HG03066 (cell line): Measurements from ENCODE around the gene OR5K1.
A peak's percentile ranks its signal among the peaks of the same experiment; 100 is the strongest.

Source experiments
- ATAC-seq: cut with Tn5 transposase; IDR thresholded peaks from one replicate; pipeline ENCODE4 v1.9.1; 2021; ENCODE audit warnings: low read depth; ENCODE audit not compliant: unreplicated experiment

Gene OR5K1

GRCh38 chr3:98513091-98513511 is 50.1 kb downstream of the OR5K1 start:
- ATAC-seq, result no peak

DNA sequence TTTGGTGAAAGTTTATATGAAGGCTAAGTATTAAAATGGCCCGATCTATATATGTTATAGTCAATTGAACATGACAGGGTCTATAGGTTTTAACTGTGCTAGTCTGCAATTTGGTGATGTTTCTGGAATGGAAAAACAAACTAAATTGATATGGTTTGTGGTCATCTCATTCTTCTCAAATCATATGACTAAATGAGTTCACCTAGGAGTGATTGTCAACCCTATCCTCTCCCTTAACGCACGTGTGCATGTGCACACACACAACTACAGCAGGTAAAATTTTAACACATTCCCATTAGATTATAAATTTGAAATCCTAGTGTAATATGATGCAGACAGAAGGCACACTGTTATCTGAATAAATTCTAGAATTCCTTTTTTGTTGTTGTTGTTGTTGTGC is 50.7 kb downstream of the OR5K1 start:
- ATAC-seq, result no peak

DNA sequence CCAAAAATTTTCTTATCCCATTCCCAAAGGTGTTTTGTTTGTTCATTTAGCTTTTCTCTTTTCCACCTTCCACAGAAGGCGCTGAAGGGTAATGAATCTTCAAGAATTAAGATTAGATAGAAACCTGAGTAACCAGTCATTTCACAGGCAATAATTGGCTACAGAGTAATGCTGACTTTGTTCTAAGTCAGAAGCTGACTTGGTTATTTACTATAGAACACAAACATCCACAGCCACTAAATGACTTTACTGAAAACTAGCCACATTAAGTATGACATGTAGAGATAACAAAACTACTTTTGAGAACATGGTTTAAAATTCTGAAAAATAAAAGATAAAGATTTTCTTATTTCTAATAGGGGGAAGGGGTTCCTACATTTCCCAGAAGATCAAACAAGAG is 51.9 kb downstream of the OR5K1 start:
- ATAC-seq, result no peak

DNA sequence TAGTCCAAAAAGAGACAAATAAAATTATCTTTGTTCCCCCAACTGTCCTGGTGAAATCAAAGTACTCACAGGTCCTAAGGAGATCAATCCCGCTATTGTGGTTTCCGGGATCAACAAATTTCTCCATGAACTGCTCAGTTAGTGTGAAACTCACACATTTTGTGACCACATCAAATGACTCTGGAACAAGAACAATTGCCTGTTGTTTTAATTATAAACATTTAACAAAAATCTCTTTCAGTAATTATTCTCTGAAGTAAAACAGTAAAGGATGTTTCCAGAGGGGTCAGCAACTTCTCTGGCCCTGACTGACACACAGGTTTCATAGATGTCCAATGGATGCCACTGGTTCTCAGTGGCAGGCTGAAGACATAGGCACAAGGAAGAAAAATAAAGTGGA is 55.8 kb downstream of the OR5K1 start:
- ATAC-seq, result no peak

- ATAC-seq, result no peak
Observed at GRCh38 chr3:98519351-98519750, 56.4 kb downstream of the OR5K1 start.

GRCh38 chr3:98521897-98522543 is 59.0 kb downstream of the OR5K1 start:
- ATAC-seq, result peak; percentile 37
